ENCODE measurements around the gene RRP9.

- TF ChIP-seq CTCF (conservative IDR thresholded peaks at IDR 0.05 in 1 of 2, IDR thresholded peaks at IDR 0.05 in 1 of 2; ENCODE audit: extremely low read depth in 1 of 2, insufficient read depth in 1 of 2, low read depth in 1 of 2, low read length in 2 of 2) (no peak), EZH2 (IDR thresholded peaks at IDR 0.05; ENCODE audit: borderline replicate concordance, low read length) (no peak)
Measured at GRCh38 chr3:51886447-51886846, 55.3 kb downstream of the RRP9 start.
